GM19043 (cell line): ENCODE measurements around the gene CCL27.
A peak's percentile ranks its signal among the peaks of the same experiment; 100 is the strongest.

Experiments
- ATAC-seq: cut with Tn5 transposase; IDR thresholded peaks from one replicate; pipeline ENCODE4 v1.9.1; 2021; ENCODE audit warnings: low read depth; ENCODE audit not compliant: unreplicated experiment

The CCL27 gene

DNA sequence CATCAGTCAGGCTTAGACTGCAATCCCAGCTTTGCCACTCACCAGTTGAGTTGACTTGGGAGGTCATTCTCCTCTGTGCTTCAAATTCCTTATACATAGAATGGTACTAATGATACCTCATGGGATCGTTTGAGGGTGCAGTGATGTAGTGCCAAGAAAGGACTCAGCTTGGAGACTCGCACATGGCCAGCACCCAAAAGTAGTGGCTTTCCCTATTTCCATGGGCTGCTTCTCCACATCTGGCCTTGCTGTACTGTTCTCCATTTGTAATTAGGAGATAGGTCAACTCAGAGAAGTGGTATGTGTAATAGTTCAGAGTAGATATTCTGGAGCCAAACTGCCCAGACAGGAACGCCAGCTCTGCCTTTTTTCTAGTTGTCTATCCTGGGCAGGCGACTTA lies 23.1 kb upstream of the CCL27 start:
- no peak for ATAC-seq

DNA sequence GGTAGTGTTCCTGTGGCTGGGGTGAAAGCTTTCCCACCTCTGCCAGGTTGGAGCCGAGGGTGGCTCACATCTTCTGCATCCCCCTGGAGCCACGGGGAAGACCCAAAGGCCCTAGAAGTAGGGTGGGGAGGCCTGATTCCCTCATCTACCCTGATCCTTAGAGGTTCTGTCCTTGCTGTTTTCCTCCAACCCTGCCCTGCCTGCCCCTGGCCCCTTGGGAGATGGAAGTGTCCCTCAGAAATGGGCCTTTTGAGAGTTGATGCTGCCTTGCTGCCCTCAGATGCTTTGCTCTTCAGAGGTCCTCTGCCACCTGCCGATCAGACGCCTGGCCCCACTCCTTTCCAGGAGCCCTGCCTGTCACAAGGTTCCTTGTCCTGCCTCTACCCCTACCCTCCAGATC lies 22.4 kb upstream of the CCL27 start:
- ATAC-seq: no peak

DNA sequence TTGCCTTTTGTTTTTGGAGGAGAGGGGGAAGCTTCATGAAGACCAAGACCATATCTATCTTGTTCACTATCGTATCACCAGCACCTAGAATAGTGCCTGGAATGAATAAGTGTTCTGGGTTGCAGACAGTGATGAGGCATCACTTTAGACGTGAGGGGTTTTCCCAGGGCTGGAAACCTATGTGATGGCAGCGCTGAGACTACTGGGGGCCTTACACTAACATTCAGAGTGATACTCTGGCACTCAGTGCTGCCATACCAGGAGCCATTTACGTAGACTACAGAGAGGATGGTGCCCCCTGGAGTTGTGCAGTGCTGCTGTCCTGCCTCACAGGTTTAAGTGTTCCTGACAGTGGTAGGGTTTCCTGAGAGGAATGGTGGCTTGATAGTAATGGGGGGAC lies 21.7 kb upstream of the CCL27 start:
- no peak for ATAC-seq

DNA sequence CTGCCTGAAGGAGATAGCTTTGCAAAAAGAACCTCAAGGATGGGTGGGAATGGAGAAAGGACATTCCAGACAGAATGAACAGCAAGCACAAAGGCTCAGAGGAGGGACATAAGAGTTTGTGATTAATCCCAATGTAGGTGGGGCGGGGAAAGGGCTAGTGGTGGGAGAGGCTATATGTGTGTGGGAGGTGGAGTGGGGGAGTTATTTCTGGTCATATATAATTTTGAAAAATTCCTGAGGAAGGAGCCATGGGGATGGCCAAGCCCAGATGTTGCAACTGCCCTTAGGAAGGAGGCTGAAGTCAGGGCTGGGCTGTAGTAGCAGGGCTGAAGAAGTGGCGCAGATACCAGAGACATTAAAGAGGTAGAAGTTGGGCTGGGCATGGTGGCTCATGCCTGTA lies 13.4 kb upstream of the CCL27 start:
- ATAC-seq: no peak

DNA sequence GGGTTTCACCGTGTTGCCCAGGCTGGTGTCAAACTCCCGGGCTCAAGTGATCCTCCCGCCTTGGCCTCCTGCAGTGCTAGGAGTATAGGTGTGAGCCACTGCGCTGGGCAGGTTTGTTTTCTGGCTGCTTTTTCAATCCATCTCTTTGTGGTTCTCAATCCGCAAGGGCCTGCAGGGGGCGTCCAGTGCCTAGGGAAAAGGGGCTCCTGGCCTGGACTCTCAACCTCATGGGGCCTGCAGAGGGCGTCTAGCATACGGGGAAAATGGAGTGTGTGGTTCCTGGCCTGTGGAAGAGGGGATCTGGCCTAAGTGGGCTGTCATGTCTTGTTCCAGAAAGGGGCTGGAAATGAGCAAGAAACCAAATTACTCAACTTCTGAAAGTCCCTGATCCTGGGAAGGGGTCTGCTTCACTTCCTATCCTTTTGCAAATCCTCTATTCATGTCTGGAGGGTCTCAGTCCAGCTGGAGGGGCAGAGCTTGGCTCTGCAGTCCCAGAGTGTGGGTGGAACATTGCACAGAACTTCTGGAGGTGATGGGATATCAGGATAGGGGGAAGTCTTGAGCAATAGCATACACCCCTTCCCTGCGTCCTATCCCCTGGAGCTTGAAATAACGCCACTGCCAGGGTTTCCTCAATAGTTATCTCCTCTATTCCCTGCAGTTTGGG lies 12.7 kb upstream of the CCL27 start:
- ATAC-seq: no peak

GRCh38 chr9:34674440-34674839 lies 12.0 kb upstream of the CCL27 start:
- ATAC-seq: no peak

DNA sequence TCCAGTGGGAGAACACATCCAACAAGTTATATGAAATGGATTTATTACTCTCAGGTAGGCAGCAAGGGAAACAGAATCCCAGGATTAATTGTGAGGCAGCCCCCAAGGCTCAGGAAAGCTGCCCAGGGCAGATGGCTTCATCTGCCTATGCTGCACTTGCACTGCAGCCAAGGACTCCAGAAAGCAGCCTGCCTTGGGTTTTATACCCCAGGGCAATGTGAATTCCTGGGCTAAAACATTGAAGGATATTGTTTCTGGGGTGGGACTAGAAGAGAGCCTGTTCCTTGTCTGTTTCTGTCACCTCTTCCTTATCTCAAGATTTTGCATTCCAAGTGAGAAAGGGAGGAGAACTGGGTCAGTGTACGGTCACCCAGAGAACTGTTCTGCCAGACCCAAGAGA lies 8.8 kb upstream of the CCL27 start:
- no peak for ATAC-seq

DNA sequence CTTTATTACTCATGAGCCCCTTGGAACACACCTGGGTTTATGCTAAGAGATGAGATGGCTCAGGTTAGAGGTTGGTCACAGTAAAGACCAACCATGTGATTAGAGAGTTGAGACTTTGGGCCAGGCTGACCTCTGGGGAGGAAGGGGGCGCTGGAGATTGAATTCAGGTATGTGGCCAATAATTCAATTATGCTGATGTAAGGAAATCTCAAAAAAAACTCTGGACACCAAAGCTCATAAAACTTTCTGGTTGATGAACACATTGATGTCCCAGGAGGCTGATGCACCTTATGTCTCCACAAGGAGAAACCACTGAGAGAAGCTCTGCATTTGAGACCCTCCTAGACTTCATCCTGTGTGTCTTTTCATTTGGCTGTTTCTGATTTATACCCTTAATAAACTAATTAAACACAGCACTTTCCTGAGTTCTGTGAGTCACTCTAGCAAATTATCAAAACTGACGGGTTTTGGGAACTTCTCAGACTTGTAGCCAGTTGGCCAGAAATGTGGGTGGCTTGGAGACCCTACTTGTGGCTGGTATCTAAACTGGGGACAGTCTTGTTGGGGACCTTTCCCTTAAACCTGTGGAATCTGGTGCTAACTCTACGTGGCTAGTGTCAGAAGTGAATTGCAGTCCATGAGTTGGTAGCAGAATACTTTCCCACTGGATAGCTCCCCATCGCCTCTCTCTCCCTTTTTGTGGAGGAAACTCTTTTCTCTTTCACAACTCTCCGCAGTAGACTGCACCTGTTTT lies 7.5 kb upstream of the CCL27 start:
- no peak for ATAC-seq

DNA sequence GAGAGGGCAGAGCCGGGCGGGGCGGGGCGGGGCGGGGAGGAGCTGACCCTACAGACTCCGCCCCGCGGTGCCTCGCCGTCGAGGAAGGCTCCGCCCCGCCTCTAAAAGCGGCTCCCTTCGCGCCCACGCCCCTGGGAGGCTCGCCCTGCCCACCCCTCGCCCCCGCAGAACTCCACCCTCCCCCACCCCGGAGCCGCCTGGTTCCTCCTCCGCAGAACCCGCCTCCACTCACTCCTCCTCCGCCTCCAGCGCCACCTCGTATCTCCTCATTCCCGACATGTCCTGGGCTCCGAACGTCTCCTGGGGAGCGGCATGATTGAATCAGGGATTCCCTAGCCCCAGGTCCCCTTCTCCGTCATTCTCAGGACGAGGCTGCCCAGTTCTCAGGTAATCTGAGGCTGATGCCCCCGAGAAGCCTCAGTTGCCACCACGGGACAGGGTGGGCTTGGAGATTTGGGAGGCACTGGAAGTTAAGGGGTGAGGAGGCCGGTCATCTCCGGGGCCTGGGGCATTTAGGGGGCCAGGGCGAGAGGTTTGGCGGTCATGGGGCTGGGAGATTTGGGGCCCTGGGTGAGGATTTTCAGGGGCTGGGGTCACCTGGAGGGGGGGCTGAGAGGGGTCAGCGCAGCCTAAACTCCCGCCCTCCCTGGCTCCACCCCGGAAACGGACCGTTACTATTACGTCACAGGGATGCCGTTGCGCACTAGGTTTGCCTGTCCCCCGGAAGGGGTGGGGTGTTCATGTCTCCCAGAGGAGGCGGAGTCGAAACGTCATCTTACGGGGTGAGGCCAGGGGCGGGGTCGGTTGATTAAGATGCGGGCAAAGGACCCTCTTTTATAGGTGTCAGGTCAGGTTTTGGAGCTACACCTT lies 3.2 kb upstream of the CCL27 start:
- ATAC-seq: peak; percentile 85

GRCh38 chr9:34665067-34665380 lies 2.6 kb upstream of the CCL27 start:
- peak; percentile 20 for ATAC-seq

DNA sequence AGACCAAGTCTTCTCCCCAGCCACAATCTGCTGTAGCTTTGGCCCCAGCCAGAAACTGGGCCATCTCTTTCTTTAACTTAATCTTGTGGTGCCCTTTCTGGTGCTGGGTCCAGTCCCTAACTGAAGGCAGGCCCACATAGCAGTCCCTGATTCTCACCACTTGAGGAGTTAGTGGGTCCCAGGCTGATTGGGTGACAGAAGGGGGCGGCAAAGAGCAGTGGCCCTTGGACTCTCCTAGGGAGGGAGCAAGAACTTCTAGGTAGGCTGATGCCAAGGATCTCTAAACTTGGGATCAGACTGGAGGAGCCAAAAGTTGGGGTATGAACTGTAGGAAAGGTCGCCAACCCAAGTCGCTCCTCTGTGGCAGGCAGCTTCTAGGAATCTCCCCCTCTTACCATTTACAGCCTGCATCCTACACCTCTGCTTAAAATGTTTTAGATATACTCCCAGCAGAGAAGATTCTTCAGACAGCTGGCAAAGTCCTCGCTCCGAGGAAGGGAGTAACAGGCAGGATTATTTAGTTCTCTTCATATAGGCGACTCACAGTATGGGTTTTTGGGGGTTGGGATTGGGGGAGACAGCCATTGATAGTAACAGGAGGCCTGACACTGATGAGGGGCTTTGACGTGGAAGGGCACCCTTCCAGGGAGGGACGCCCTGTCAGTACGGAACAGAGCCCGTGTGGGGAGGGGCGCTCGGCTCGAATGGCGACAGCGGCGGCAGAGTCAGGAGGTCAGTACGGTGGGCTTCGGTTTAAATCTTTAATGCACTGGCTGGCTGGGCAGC lies 2.0 kb upstream of the CCL27 start:
- ATAC-seq: no peak

DNA sequence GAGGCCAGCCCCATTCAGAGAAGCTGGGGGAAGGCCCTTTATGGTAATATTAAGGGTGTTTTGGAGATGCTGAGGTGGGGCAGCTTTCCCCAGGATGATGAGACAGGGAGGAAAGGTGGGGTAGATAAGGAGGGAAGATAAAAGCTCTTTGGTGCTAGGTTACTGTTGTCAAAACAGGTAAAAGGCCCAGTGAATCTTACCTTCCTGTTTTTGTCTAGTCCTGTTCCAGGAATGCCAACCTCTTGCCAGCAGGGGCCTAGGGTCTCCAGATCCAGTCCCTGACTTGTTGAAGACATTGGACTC lies 797 bp upstream of the CCL27 start:
- ATAC-seq: no peak

DNA sequence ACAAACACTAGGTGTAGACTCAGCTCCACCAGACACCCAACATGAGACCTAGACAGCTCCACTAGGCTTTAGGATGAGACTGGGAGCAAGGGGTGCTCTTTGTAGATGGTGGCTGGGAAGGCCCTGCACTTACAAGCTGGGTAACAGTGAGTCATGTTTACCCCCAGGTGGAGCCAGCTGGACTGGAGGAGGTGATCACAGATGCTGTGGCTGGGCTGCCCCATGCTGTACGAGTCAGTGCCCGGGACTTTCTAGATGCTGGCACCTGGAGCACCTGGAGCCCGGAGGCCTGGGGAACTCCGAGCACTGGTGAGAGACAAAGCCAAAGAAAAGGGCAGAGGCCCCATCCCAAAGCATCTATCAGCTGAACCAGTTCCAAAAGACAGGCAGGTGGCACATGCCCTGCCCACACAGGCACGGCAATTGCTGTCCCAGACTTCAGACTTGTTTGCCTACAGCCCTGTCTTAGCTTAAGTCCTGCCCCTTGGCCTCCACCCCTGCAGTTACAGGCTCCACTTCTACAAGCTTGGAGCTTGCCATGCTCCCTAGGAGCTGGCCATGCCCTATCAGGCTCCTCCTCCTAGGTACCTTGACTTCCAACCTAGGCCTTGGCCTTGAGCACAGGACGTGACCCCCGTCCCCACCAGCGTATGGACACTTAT lies 2.7 kb downstream of the CCL27 start:
- no peak for ATAC-seq

DNA sequence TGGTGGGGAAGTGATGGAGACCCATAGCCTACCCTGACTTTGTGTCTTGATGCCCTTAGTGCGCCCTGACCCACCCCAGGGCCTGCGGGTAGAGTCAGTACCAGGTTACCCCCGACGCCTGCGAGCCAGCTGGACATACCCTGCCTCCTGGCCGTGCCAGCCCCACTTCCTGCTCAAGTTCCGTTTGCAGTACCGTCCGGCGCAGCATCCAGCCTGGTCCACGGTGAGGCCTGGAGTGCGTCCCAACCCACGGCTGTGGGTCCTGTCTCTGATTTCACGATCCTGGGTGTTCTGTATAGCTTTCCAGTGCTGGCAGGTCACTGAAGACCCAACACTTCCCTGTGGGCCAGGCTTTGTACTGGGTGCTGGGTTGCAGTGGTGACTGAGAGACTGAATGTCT lies 4.0 kb downstream of the CCL27 start:
- ATAC-seq: no peak

DNA sequence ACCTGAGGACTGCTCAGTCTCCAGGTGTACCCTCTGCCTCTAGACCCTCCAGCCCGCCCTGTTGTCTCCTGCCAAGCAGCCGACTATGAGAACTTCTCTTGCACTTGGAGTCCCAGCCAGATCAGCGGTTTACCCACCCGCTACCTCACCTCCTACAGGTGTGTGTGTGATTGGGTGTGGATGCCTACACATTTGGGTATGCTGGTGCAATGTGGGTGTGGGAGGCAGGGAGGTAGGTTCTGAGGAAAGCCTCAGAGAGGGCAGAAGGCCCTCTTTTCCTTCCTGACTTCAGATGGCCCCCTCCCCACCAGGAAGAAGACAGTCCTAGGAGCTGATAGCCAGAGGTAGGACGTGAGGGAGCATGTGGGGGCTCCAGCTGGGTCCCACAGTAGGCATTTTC lies 5.5 kb downstream of the CCL27 start:
- ATAC-seq: no peak

- no peak for ATAC-seq
These were observed 7.1 kb downstream of the CCL27 start for GRCh38 chr9:34655394-34655793.

- no peak for ATAC-seq
These were observed 8.0 kb downstream of the CCL27 start for GRCh38 chr9:34654323-34655051.

DNA sequence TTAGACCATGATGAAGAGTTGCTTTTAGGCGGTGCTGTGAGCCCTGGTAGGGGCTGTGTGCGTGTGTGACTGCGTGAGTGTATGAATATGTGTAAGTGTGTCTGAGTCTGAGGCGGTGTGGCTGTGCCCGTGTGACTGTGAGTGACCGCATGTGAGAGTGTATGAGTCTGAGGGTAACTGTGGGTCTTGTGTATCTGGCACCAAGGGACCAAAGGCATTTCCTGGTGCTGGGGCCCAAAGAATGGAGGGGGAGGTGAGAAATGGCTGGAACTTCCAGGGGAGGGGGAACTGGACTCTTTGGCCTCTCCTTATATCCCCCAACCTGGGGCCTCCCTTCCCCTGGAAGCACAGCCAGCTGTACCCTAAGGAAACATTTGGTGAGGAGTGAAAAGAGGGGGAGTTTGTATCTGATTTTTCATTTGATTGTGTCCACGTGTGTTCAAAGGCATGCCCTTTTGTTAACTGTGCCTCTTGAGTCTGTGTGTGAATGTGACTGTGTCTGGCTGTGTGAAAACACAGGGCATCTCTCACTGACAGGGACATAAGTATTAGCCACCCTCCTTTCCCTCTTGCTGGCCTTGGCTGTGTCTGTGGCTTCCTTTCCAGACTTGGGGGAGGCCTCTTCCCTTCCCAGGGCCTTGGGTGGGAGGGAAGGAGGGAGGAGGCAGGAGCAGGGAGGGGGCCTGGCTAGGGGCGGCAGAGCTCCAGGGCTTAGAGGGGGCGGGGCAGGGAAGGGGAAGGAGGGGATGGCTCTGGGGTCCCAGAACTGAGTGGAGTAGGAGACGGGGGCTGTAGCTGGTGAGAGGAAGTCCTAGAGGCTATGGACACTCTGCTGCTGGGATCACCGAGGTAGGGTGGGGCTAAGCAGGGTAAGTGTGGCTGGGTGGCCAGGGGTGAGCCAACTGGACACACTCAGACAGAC lies 9.0 kb downstream of the CCL27 start:
- no peak for ATAC-seq

DNA sequence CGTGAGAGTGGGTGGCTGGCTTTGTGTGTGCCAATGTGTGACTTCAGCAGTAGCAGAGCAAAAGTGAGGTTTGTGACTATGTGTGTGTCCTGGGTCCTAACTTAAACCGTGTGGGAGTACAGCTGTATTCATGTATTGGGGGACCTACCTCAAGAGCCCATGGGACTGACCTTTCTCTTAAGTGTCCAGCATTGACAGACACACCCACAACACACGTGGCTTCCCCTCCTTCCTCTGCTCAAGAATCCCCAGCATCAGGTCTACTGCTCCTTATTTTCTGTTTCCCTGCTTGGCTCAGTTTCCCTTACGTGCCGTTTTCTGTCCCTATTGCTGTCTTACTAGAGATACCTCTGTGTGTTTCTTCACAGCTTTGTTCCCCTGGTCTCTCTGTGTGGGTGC lies 9.9 kb downstream of the CCL27 start:
- no peak for ATAC-seq
